Astrocyte (in vitro differentiated cells and primary cell): ENCODE measurements around the gene NCOA7.

Experiments
- EZH2 ChIP-seq: IDR thresholded peaks from 2 replicates; pipeline ENCODE4 v1.6.1; 2012; ENCODE audit warnings: mild to moderate bottlenecking, low read length, inconsistent platforms; ENCODE audit not compliant: insufficient read depth
- TF ChIP-seq, protein P1 (sequence below): IDR thresholded peaks from 2 replicates; pipeline ENCODE4 v1.5.1; 2011; ENCODE audit warnings: low read depth, mild to moderate bottlenecking, inconsistent platforms, low read length, moderate library complexity; ENCODE audit not compliant: insufficient read depth

DNA sequence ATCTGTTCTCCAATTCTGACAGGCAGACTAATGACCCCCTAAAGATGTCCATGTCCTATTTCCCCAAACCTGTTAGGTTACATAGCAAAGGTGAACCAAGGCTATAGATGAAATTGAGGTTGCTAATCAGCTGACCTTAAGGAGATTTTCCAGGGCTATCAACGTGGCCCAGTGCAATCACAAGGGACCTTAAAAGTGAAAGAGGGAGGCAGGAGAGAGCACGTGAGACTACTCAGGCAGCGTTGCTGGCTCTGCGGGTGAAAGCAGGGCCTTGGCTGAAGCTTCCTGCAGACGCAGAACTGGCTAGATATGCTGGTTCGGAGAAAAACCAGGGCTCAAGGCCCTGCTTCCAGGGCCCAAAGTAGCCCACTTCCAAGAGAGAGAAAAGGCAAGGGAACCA lies 78.7 kb downstream of the NCOA7 start:
- TF ChIP-seq, protein P1, sequence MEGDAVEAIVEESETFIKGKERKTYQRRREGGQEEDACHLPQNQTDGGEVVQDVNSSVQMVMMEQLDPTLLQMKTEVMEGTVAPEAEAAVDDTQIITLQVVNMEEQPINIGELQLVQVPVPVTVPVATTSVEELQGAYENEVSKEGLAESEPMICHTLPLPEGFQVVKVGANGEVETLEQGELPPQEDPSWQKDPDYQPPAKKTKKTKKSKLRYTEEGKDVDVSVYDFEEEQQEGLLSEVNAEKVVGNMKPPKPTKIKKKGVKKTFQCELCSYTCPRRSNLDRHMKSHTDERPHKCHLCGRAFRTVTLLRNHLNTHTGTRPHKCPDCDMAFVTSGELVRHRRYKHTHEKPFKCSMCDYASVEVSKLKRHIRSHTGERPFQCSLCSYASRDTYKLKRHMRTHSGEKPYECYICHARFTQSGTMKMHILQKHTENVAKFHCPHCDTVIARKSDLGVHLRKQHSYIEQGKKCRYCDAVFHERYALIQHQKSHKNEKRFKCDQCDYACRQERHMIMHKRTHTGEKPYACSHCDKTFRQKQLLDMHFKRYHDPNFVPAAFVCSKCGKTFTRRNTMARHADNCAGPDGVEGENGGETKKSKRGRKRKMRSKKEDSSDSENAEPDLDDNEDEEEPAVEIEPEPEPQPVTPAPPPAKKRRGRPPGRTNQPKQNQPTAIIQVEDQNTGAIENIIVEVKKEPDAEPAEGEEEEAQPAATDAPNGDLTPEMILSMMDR = no peak
- TF ChIP-seq EZH2 = no peak
